MM.1S (cell line): ENCODE measurements around the gene PPP3R1.
A peak's percentile ranks its signal among the peaks of the same experiment; 100 is the strongest.

Experiments
- DNase-seq: peaks from one replicate; pipeline ENCODE4 v3.0.0-alpha.2; 2015
- H2AFZ ChIP-seq: fragments of 300-600 bp; sonication (generic); 2 replicates; pipeline ENCODE4 v1.6.0; 2016; ENCODE audit warnings: antibody characterized with exemption, low read length
- H3F3A ChIP-seq: fragments of 300-600 bp; sonication (generic); 2 replicates; pipeline ENCODE4 v1.6.1; 2016; ENCODE audit warnings: mild to moderate bottlenecking, antibody characterized with exemption, low read length, moderate library complexity, mixed read lengths; ENCODE audit not compliant: insufficient read depth
- H3K27ac ChIP-seq: fragments of 300-600 bp; sonication (generic); 2 replicates; pipeline ENCODE4 v1.5.1; 2016; ENCODE audit warnings: mild to moderate bottlenecking, low read length
- H3K27me3 ChIP-seq: fragments of 300-600 bp; sonication (generic); replicated peaks from 2 replicates; pipeline ENCODE4 v1.6.0; 2016; ENCODE audit warnings: low read length; ENCODE audit not compliant: insufficient read depth
- H3K36me3 ChIP-seq: fragments of 300-600 bp; sonication (generic); replicated peaks from 2 replicates; pipeline ENCODE4 v1.6.1; 2016; ENCODE audit warnings: mild to moderate bottlenecking, low read length, mixed read lengths; ENCODE audit not compliant: insufficient read depth
- H3K4me1 ChIP-seq: fragments of 300-600 bp; sonication (generic); 2 replicates; pipeline ENCODE4 v1.6.1; 2016; ENCODE audit warnings: low read length, mixed read lengths
- H3K4me2 ChIP-seq: fragments of 300-600 bp; sonication (generic); 2 replicates; pipeline ENCODE4 v1.6.0; 2016; ENCODE audit warnings: low read depth, low read length
- H3K4me3 ChIP-seq: fragments of 300-600 bp; sonication (generic); 2 replicates; pipeline ENCODE4 v1.5.1; 2016; ENCODE audit warnings: low read length, mixed read lengths
- H3K79me2 ChIP-seq: fragments of 300-600 bp; sonication (generic); 2 replicates; pipeline ENCODE4 v1.6.1; 2016; ENCODE audit warnings: mixed run types, low read length, mixed read lengths
- H3K9ac ChIP-seq: fragments of 300-600 bp; sonication (generic); 2 replicates; pipeline ENCODE4 v1.6.1; 2016; ENCODE audit warnings: low read length, mixed read lengths
- H3K9me2 ChIP-seq: fragments of 300-600 bp; sonication (generic); replicated peaks from 2 replicates; pipeline ENCODE4 v1.6.1; 2016; ENCODE audit warnings: mild to moderate bottlenecking, low read length, mixed read lengths; ENCODE audit not compliant: insufficient read depth
- H3K9me3 ChIP-seq: fragments of 300-600 bp; sonication (generic); replicated peaks from 2 replicates; pipeline ENCODE4 v1.6.1; 2016; ENCODE audit warnings: mild to moderate bottlenecking, low read length, mixed read lengths; ENCODE audit not compliant: insufficient read depth
- H4K20me1 ChIP-seq: fragments of 300-600 bp; sonication (generic); 2 replicates; pipeline ENCODE4 v1.6.1; 2016; ENCODE audit warnings: mild to moderate bottlenecking, low read length, moderate library complexity, mixed read lengths; ENCODE audit not compliant: insufficient read depth
- EZH2 ChIP-seq: fragments of 300-600 bp; sonication (generic); optimal IDR thresholded peaks from 2 replicates; pipeline ENCODE3; 2017; ENCODE audit warnings: low read depth, mild to moderate bottlenecking, antibody characterized with exemption, low read length, mixed read lengths
- EZH2phosphoT487 ChIP-seq: fragments of 300-600 bp; sonication (generic); IDR thresholded peaks from 2 replicates; pipeline ENCODE4 v1.6.1; 2018; ENCODE audit warnings: antibody characterized with exemption, low read length
- TF ChIP-seq, protein P1 (sequence below): fragments of 300-600 bp; sonication (generic); IDR thresholded peaks from 2 replicates; pipeline ENCODE4 v1.5.1; 2016; ENCODE audit warnings: antibody characterized with exemption, low read length, mixed read lengths

The PPP3R1 gene

GRCh38 chr2:68185541-68186164 lies 66.7 kb downstream of the PPP3R1 start:
- H3K27me3 ChIP-seq, result no peaks in the 10 kb centered on the region
- TF ChIP-seq, protein P1, sequence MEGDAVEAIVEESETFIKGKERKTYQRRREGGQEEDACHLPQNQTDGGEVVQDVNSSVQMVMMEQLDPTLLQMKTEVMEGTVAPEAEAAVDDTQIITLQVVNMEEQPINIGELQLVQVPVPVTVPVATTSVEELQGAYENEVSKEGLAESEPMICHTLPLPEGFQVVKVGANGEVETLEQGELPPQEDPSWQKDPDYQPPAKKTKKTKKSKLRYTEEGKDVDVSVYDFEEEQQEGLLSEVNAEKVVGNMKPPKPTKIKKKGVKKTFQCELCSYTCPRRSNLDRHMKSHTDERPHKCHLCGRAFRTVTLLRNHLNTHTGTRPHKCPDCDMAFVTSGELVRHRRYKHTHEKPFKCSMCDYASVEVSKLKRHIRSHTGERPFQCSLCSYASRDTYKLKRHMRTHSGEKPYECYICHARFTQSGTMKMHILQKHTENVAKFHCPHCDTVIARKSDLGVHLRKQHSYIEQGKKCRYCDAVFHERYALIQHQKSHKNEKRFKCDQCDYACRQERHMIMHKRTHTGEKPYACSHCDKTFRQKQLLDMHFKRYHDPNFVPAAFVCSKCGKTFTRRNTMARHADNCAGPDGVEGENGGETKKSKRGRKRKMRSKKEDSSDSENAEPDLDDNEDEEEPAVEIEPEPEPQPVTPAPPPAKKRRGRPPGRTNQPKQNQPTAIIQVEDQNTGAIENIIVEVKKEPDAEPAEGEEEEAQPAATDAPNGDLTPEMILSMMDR, result peak; percentile 71
- TF ChIP-seq EZH2, result no peak
- H4K20me1 ChIP-seq, result no peaks in the 10 kb centered on the region
- H3K79me2 ChIP-seq, result peaks cover 51% of the 10 kb centered on the region
- H2AFZ ChIP-seq, result no peak overlapping the region
- H3K9ac ChIP-seq, result no peak overlapping the region
- no peak overlapping the region for H3K27ac ChIP-seq
- H3K9me3 ChIP-seq, result no peaks in the 10 kb centered on the region
- 0 out of 2 replicates have a peak, but pooled peaks cover 2% of the 10 kb centered on the region for H3F3A ChIP-seq
- no peaks in the 10 kb centered on the region for H3K4me1 ChIP-seq
- no peaks in the 10 kb centered on the region for H3K36me3 ChIP-seq
- DNase-seq, result peak; percentile 42
- no peak overlapping the region for H3K4me3 ChIP-seq
- H3K9me2 ChIP-seq, result no peaks in the 10 kb centered on the region
- H3K4me2 ChIP-seq, result no peak overlapping the region

- H4K20me1 ChIP-seq, result no peaks in the 10 kb centered on the region
- no peak overlapping the region for H3K9ac ChIP-seq
- H3K9me2 ChIP-seq, result no peaks in the 10 kb centered on the region
- peaks cover 33% of the 10 kb centered on the region for H3K79me2 ChIP-seq
- H3K27ac ChIP-seq, result no peak overlapping the region
- H3K27me3 ChIP-seq, result no peaks in the 10 kb centered on the region
- H3K36me3 ChIP-seq, result no peaks in the 10 kb centered on the region; the same call in 1 of the 2 replicates
- no peak overlapping the region for H3K4me2 ChIP-seq
- H3K4me3 ChIP-seq, result no peak overlapping the region
- TF ChIP-seq, protein P1, result no peak
- TF ChIP-seq EZH2 (no peak), EZH2phosphoT487 (no peak)
- no peaks in the 10 kb centered on the region for H3F3A ChIP-seq
- H2AFZ ChIP-seq, result no peak overlapping the region
- no peak for DNase-seq
- H3K9me3 ChIP-seq, result no peaks in the 10 kb centered on the region
- no peaks in the 10 kb centered on the region for H3K4me1 ChIP-seq
Measured at GRCh38 chr2:68182902-68183301, 69.4 kb downstream of the PPP3R1 start.

- DNase-seq, result no peak
- H3K9me3 ChIP-seq, result no peaks in the 10 kb centered on the region
- H3K79me2 ChIP-seq, result peaks cover 10% of the 10 kb centered on the region
- no peaks in the 10 kb centered on the region for H3K27me3 ChIP-seq
- H3K36me3 ChIP-seq, result no peaks in the 10 kb centered on the region; the same call in 1 of the 2 replicates
- H3F3A ChIP-seq, result no peaks in the 10 kb centered on the region; the same call in 1 of the 2 replicates
- no peak overlapping the region for H3K9ac ChIP-seq
- no peaks in the 10 kb centered on the region for H4K20me1 ChIP-seq
- H3K4me3 ChIP-seq, result no peak overlapping the region
- no peaks in the 10 kb centered on the region for H3K4me1 ChIP-seq
- TF ChIP-seq EZH2 (no peak), EZH2phosphoT487 (no peak)
- TF ChIP-seq, protein P1, result no peak
- H3K9me2 ChIP-seq, result no peaks in the 10 kb centered on the region
- no peak overlapping the region for H3K4me2 ChIP-seq
- H2AFZ ChIP-seq, result no peak overlapping the region
- no peak overlapping the region for H3K27ac ChIP-seq
Measured at GRCh38 chr2:68178954-68179627, 73.2 kb downstream of the PPP3R1 start.
